SK-N-SH (cell line): ENCODE data around the gene USP2.

ENCODE experiments used
- ELF1 ChIP-seq: IDR thresholded peaks from 2 replicates; pipeline ENCODE4 v1.4.0; 2012
- EP300 ChIP-seq, 2 experiments: IDR thresholded peaks; 2 replicates each; pipeline versions ENCODE4 v1.4.0 to v1.6.1; 2012; ENCODE audit warnings: borderline replicate concordance in 1 of 2, low read depth in 1 of 2, low read length in 1 of 2
- EZH2phosphoT487 ChIP-seq: fragments of 200-600 bp; sonication (generic); IDR thresholded peaks from 2 replicates; pipeline ENCODE4 v1.6.1; 2017; ENCODE audit warnings: low read depth, mixed run types, mild to moderate bottlenecking, antibody characterized with exemption, moderate library complexity, borderline replicate concordance
- FOSL2 ChIP-seq: IDR thresholded peaks from 2 replicates; pipeline ENCODE4 v1.4.0; 2012; ENCODE audit warnings: low read depth, mild to moderate bottlenecking, moderate library complexity, borderline replicate concordance
- GATA2 ChIP-seq: sonication (generic); formaldehyde crosslinking; IDR thresholded peaks from 2 replicates; pipeline ENCODE4 v1.5.0; 2020; ENCODE audit warnings: mild to moderate bottlenecking, missing genetic modification reagents
- POLR2AphosphoS5 ChIP-seq: IDR thresholded peaks from 2 replicates; pipeline ENCODE4 v1.6.1; 2012; ENCODE audit warnings: low read depth, low read length
- RAD21 ChIP-seq: IDR thresholded peaks from 2 replicates; pipeline ENCODE4 v1.6.1; 2012; ENCODE audit warnings: mild to moderate bottlenecking, low read length
- RCOR1 ChIP-seq: fragments of 150-350 bp; IDR thresholded peaks from 2 replicates; pipeline ENCODE4 v1.6.1; 2017; ENCODE audit warnings: antibody characterized with exemption, low read length
- TEAD4 ChIP-seq: IDR thresholded peaks from 2 replicates; pipeline ENCODE4 v1.4.0; 2012; ENCODE audit warnings: mild to moderate bottlenecking, borderline replicate concordance; ENCODE audit not compliant: insufficient read depth
- USF2 ChIP-seq: fragments of 150-350 bp; IDR thresholded peaks from 2 replicates; pipeline ENCODE4 v1.6.1; 2017; ENCODE audit warnings: antibody characterized with exemption, low read length, low read depth, borderline replicate concordance
- YY1 ChIP-seq: IDR thresholded peaks from 2 replicates; pipeline ENCODE4 v1.4.0; 2012; ENCODE audit warnings: low read depth, mild to moderate bottlenecking
- TF ChIP-seq, protein P1 (sequence below): IDR thresholded peaks from 2 replicates; pipeline ENCODE4 v1.4.0; 2012; ENCODE audit warnings: low read depth
- TF ChIP-seq, protein P2 (sequence below): fragments of 200-600 bp; sonication (generic); IDR thresholded peaks from 2 replicates; pipeline ENCODE4 v1.6.1; 2017; ENCODE audit warnings: antibody characterized with exemption, mild to moderate bottlenecking, moderate library complexity

- TF ChIP-seq RCOR1 (no peak), EP300 (IDR thresholded peaks at IDR 0.05; ENCODE audit: borderline replicate concordance in 1 of 2, low read depth in 1 of 2, low read length in 1 of 2) (no peak), EZH2phosphoT487 (no peak), ELF1 (no peak), FOSL2 (no peak), POLR2AphosphoS5 (no peak), USF2 (no peak), GATA2 (no peak), RAD21 (no peak), YY1 (no peak), TEAD4 (no peak)
- TF ChIP-seq, protein P1, sequence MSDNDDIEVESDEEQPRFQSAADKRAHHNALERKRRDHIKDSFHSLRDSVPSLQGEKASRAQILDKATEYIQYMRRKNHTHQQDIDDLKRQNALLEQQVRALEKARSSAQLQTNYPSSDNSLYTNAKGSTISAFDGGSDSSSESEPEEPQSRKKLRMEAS, result no peak
- TF ChIP-seq, protein P2, sequence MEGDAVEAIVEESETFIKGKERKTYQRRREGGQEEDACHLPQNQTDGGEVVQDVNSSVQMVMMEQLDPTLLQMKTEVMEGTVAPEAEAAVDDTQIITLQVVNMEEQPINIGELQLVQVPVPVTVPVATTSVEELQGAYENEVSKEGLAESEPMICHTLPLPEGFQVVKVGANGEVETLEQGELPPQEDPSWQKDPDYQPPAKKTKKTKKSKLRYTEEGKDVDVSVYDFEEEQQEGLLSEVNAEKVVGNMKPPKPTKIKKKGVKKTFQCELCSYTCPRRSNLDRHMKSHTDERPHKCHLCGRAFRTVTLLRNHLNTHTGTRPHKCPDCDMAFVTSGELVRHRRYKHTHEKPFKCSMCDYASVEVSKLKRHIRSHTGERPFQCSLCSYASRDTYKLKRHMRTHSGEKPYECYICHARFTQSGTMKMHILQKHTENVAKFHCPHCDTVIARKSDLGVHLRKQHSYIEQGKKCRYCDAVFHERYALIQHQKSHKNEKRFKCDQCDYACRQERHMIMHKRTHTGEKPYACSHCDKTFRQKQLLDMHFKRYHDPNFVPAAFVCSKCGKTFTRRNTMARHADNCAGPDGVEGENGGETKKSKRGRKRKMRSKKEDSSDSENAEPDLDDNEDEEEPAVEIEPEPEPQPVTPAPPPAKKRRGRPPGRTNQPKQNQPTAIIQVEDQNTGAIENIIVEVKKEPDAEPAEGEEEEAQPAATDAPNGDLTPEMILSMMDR, result no peak
Observed at GRCh38 chr11:119427279-119427678, 45.8 kb upstream of the USP2 start.
